ENCODE data around the gene CCL2. TPM values are rescaled to one million over a fixed set of nuclear protein-coding genes. Genes with fewer than 3 reads are reported as not detected.

Gene CCL2
- total and polyA plus RNA-seq, 2 experiments from 2014 or later, result 1.5 to 18.5 TPM

- Mint-ChIP-seq H3K27me3 (ENCODE audit: insufficient read depth, low read depth, poor library complexity) (peaks cover 1% of the 10 kb centered on the region), H3K9me3 (peaks cover 22% of the 10 kb centered on the region; the same call in 2 of the 3 replicates), H3K4me1 (no peaks in the 10 kb centered on the region), H3K36me3 (ENCODE audit: low read depth) (peaks cover 8% of the 10 kb centered on the region), H3K27ac (no peak overlapping the region), H3K4me3 (no peak overlapping the region)
- Histone ChIP-seq H4K20me1 (replicated peaks; ENCODE audit: insufficient read depth) (no peaks in the 10 kb centered on the region), H2AFZ (no peak overlapping the region), H3K9me2 (ENCODE audit: insufficient read depth) (0 out of 2 replicates have a peak, but pooled peaks cover 17% of the 10 kb centered on the region), H3K27ac (ENCODE audit: low read depth) (no peak overlapping the region), H3K36me3 (ENCODE audit: insufficient read depth) (no peaks in the 10 kb centered on the region), H3K79me2 (replicated peaks; ENCODE audit: insufficient read depth) (no peaks in the 10 kb centered on the region), H3F3A (replicated peaks; ENCODE audit: low read depth) (no peaks in the 10 kb centered on the region), H3K4me3 (no peak overlapping the region), H3K4me1 (ENCODE audit: insufficient read depth) (no peaks in the 10 kb centered on the region), H3K27me3 (ENCODE audit: insufficient read depth) (no peaks in the 10 kb centered on the region), H3K4me2 (no peak overlapping the region)
- TF ChIP-seq ZNF331 (CRISPR knock-in tag; IDR thresholded peaks at IDR 0.05; ENCODE audit: low read depth) (no peak), NANOG (IDR thresholded peaks at IDR 0.05; ENCODE audit: borderline replicate concordance) (no peak), EZH2 (IDR thresholded peaks at IDR 0.05; ENCODE audit: low read depth, unreplicated experiment) (no peak), ETS1 (IDR thresholded peaks at IDR 0.05) (no peak)
- DNase-seq (ENCODE audit: low spot score) (no peak), ATAC-seq (no peak)
These were observed 34.2 kb upstream of the CCL2 start for GRCh38 chr17:34220752-34221395.

GRCh38 chr17:34221411-34221810 is 33.7 kb upstream of the CCL2 start:
- Mint-ChIP-seq H3K27me3 (ENCODE audit: insufficient read depth, low read depth, poor library complexity) (peaks cover 1% of the 10 kb centered on the region), H3K4me1 (no peaks in the 10 kb centered on the region), H3K27ac (no peak overlapping the region), H3K4me3 (no peak overlapping the region), H3K36me3 (ENCODE audit: low read depth) (peaks cover 4% of the 10 kb centered on the region), H3K9me3 (peaks cover 16% of the 10 kb centered on the region; the same call in 2 of the 3 replicates)
- ATAC-seq (no peak), DNase-seq (ENCODE audit: low spot score) (no peak)
- no peak overlapping the region for H3K4me3 ChIP-seq
- no peaks in the 10 kb centered on the region for H4K20me1 ChIP-seq (replicated peaks; ENCODE audit: insufficient read depth)
- no peak overlapping the region for H3K4me2 ChIP-seq
- H3K27me3 ChIP-seq (ENCODE audit: insufficient read depth), result no peaks in the 10 kb centered on the region
- no peaks in the 10 kb centered on the region for H3K79me2 ChIP-seq (replicated peaks; ENCODE audit: insufficient read depth)
- H2AFZ ChIP-seq, result no peak overlapping the region
- no peaks in the 10 kb centered on the region for H3K4me1 ChIP-seq (ENCODE audit: insufficient read depth)
- no peaks in the 10 kb centered on the region for H3K36me3 ChIP-seq (ENCODE audit: insufficient read depth)
- 0 out of 2 replicates have a peak, but pooled peaks cover 17% of the 10 kb centered on the region for H3K9me2 ChIP-seq (ENCODE audit: insufficient read depth)
- no peak overlapping the region for H3K27ac ChIP-seq (ENCODE audit: low read depth)
- H3F3A ChIP-seq (replicated peaks; ENCODE audit: low read depth), result no peaks in the 10 kb centered on the region
- TF ChIP-seq REST (IDR thresholded peaks at IDR 0.05; ENCODE audit: unreplicated experiment) (no peak), ETS1 (IDR thresholded peaks at IDR 0.05) (no peak), STAT1 (IDR thresholded peaks at IDR 0.05; ENCODE audit: unreplicated experiment) (no peak), CREB1 (CRISPR knock-in tag; IDR thresholded peaks at IDR 0.05; ENCODE audit: low read depth) (no peak), EZH2phosphoT487 (IDR thresholded peaks at IDR 0.05; ENCODE audit: unreplicated experiment) (no peak), EZH2 (IDR thresholded peaks at IDR 0.05; ENCODE audit: low read depth, unreplicated experiment) (no peak), POLR2AphosphoS5 (IDR thresholded peaks at IDR 0.05; ENCODE audit: low read depth) (no peak), ZNF331 (CRISPR knock-in tag; IDR thresholded peaks at IDR 0.05; ENCODE audit: low read depth) (no peak)

Measured in GM23338 (cell line).